Gastrocnemius medialis (tissue), 4 donors: ENCODE results near the gene CACUL1.

Experiments
- CTCF ChIP-seq, 5 experiments: fragments of 450-650 bp in 3 of 5; fragments of 200-600 bp in 2 of 5; sonication (generic) in 2 of 5; IDR thresholded peaks in 4 of 5; conservative IDR thresholded peaks in 1 of 5; 1 replicate in 4 of 5; 2 replicates in 1 of 5; pipeline ENCODE4 v1.5.1; 2016 to 2019; ENCODE audit warnings: antibody characterized with exemption in 5 of 5, mild to moderate bottlenecking in 3 of 5, moderate library complexity in 3 of 5
- POLR2A ChIP-seq, 2 donors: fragments of 450-650 bp; IDR thresholded peaks; one replicate each; pipeline ENCODE4 v1.6.1; 2017; ENCODE audit warnings: antibody characterized with exemption in 2 of 2, mild to moderate bottlenecking in 2 of 2, moderate library complexity in 2 of 2

GRCh38 chr10:118746246-118746645, 8.5 kb downstream of the CACUL1 start:
- TF ChIP-seq POLR2A (IDR thresholded peaks at IDR 0.05) (no peak), CTCF (IDR thresholded peaks at IDR 0.05 in 4 of 5, conservative IDR thresholded peaks at IDR 0.05 in 1 of 5) (no peak)
